ENCODE measurements around the gene UBE2V1.
A peak's percentile ranks its signal among the peaks of the same experiment; 100 is the strongest.
"Not testable (repeated sequence)": the region's sequence is repeated elsewhere in the genome, so short reads cannot be mapped to it uniquely, and the experiment has no call there.

Gene UBE2V1

GRCh38 chr20:50094522-50094921 is 18.4 kb downstream of the UBE2V1 start:
- no peak for DNase-seq (ENCODE audit: low spot score)

- no peak for DNase-seq (ENCODE audit: low spot score)
These were observed 19.7 kb downstream of the UBE2V1 start for GRCh38 chr20:50093240-50093639.

GRCh38 chr20:50092436-50092835 is 20.5 kb downstream of the UBE2V1 start:
- DNase-seq (ENCODE audit: low spot score) = no peak

- DNase-seq (ENCODE audit: low spot score) = no peak
These were observed 23.2 kb downstream of the UBE2V1 start for GRCh38 chr20:50089787-50090177.

GRCh38 chr20:50089140-50089786 is 23.7 kb downstream of the UBE2V1 start:
- DNase-seq (ENCODE audit: low spot score) = no peak

GRCh38 chr20:50088022-50088421 is 24.9 kb downstream of the UBE2V1 start:
- no peak for DNase-seq (ENCODE audit: low spot score)

- DNase-seq (ENCODE audit: low spot score) = peak; percentile 84
These were observed 27.2 kb downstream of the UBE2V1 start for GRCh38 chr20:50085481-50086365.

GRCh38 chr20:50085146-50085480 is 27.8 kb downstream of the UBE2V1 start:
- no peak for DNase-seq (ENCODE audit: low spot score)

GRCh38 chr20:50083034-50083433 is 29.9 kb downstream of the UBE2V1 start:
- DNase-seq (ENCODE audit: low spot score) = no peak

GRCh38 chr20:50082056-50082455 is 30.9 kb downstream of the UBE2V1 start:
- not testable (repeated sequence) for DNase-seq (ENCODE audit: low spot score)

GRCh38 chr20:50077818-50078601 is 34.9 kb downstream of the UBE2V1 start:
- no peak for DNase-seq (ENCODE audit: low spot score)

- no peak for DNase-seq (ENCODE audit: low spot score)
These were observed 39.5 kb downstream of the UBE2V1 start for GRCh38 chr20:50073500-50073899.

GRCh38 chr20:50071039-50071888 is 41.7 kb downstream of the UBE2V1 start:
- DNase-seq (ENCODE audit: low spot score) = peak; percentile 80

- DNase-seq (ENCODE audit: low spot score) = no peak
These were observed 42.6 kb downstream of the UBE2V1 start for GRCh38 chr20:50070361-50070760.

GRCh38 chr20:50068041-50068651 is 44.8 kb downstream of the UBE2V1 start:
- DNase-seq (ENCODE audit: low spot score) = no peak

- no peak for DNase-seq (ENCODE audit: low spot score)
These were observed 45.5 kb downstream of the UBE2V1 start for GRCh38 chr20:50067461-50067860.

GRCh38 chr20:50067018-50067417 is 45.9 kb downstream of the UBE2V1 start:
- no peak for DNase-seq (ENCODE audit: low spot score)

GRCh38 chr20:50066161-50066834 is 46.7 kb downstream of the UBE2V1 start:
- DNase-seq (ENCODE audit: low spot score) = no peak

GRCh38 chr20:50065325-50065615 is 47.7 kb downstream of the UBE2V1 start:
- no peak for DNase-seq (ENCODE audit: low spot score)

- DNase-seq (ENCODE audit: low spot score) = not testable (repeated sequence)
These were observed 49.2 kb downstream of the UBE2V1 start for GRCh38 chr20:50063763-50064162.

Measured in cerebellar cortex (tissue), 1 donor.